Measurements from ENCODE around the gene AATK.

DNA sequence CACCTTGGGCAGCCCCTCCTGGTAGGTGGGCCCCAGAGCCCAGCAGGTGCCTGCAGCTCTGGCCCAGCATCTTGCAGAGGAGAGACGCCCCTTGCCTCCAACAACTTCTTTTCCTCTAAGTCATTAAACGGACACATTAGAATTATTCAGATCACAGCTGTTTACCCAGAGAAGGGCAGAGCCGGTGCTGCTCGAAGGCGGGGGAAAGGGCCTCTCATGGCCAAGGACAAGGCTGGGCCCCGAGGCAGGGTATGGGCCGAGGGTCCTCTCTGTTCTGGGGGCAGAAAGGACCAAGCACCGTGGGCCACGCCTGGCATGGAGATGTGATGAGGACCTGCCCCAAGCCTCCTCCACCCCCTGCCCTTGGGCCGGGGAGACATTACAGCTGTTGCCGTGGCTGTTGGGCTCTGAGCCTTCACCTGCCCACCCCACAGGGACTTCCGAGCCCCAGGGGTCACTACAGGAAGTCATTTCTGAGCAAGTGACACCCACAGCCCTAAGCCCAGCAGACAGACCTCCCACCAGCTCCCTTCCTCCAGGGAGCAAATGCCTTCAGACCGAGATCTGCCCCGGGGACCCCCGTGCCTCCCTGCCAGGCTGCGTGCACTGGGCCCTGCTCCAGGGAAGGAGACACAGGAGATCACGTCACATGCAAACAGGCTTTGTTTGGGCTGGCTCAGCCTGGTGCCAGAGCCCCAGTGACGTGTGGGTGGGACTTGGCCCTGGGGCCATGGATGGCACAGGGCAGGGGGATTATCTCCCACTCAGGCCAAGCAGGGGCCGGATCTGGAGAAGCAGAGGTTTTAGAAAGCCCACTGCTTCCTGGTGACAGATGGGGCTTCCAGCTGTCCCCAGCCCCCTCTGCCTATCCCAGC lies 1.4 kb downstream of the AATK start:
- TF ChIP-seq, protein P1, sequence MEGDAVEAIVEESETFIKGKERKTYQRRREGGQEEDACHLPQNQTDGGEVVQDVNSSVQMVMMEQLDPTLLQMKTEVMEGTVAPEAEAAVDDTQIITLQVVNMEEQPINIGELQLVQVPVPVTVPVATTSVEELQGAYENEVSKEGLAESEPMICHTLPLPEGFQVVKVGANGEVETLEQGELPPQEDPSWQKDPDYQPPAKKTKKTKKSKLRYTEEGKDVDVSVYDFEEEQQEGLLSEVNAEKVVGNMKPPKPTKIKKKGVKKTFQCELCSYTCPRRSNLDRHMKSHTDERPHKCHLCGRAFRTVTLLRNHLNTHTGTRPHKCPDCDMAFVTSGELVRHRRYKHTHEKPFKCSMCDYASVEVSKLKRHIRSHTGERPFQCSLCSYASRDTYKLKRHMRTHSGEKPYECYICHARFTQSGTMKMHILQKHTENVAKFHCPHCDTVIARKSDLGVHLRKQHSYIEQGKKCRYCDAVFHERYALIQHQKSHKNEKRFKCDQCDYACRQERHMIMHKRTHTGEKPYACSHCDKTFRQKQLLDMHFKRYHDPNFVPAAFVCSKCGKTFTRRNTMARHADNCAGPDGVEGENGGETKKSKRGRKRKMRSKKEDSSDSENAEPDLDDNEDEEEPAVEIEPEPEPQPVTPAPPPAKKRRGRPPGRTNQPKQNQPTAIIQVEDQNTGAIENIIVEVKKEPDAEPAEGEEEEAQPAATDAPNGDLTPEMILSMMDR (IDR thresholded peaks at IDR 0.05), result no peak
- no peak for TF ChIP-seq POLR2A (IDR thresholded peaks at IDR 0.05)

Measured in thyroid gland (tissue), 4 donors.